ENCODE data around the gene AGBL1. TPM values are rescaled to one million over a fixed set of nuclear protein-coding genes. Genes with fewer than 3 reads are reported as not detected.

The AGBL1 gene
- total RNA-seq, 1 experiment from 2014 or later: not detected

DNA sequence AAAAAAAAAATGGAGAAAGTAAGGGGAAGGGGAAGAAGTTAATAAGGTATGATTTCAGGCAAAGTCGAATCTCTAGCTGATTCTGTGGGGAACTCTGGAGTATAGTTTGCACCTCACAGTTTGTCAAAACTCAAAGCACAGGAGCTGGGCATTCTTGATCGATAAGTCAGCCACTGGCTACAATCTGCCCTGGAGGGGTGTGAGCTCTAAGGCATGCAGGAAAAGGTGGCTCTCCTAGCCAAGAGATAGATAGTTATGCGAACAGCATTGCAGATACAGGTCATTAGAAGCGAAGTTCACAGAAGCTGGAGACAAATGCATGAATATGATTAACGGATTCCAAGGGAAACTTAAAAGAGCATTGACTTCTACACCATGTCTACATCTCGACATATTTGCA lies 952.6 kb downstream of the AGBL1 start:
- TF ChIP-seq, protein P1, sequence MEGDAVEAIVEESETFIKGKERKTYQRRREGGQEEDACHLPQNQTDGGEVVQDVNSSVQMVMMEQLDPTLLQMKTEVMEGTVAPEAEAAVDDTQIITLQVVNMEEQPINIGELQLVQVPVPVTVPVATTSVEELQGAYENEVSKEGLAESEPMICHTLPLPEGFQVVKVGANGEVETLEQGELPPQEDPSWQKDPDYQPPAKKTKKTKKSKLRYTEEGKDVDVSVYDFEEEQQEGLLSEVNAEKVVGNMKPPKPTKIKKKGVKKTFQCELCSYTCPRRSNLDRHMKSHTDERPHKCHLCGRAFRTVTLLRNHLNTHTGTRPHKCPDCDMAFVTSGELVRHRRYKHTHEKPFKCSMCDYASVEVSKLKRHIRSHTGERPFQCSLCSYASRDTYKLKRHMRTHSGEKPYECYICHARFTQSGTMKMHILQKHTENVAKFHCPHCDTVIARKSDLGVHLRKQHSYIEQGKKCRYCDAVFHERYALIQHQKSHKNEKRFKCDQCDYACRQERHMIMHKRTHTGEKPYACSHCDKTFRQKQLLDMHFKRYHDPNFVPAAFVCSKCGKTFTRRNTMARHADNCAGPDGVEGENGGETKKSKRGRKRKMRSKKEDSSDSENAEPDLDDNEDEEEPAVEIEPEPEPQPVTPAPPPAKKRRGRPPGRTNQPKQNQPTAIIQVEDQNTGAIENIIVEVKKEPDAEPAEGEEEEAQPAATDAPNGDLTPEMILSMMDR (conservative IDR thresholded peaks at IDR 0.05): no peak
- no peaks in the 10 kb centered on the region for H3K79me2 ChIP-seq (ENCODE audit: insufficient read depth, low read length)

More for the DNA sequence above, 952.6 kb downstream of the AGBL1 start:
- H4K5ac ChIP-seq (ENCODE audit: insufficient read length, low read depth, low read length): no peak overlapping the region
- Mint-ChIP-seq H3K27ac (no peak overlapping the region), H3K4me3 (no peak overlapping the region), H3K9me3 (peaks cover 2 to 3% of the 10 kb centered on the region in 2 experiments; a peak in 2 of 5 replicates), H3K27me3 (ENCODE audit: low read depth) (no peaks in the 10 kb centered on the region), H3K36me3 (ENCODE audit: insufficient read depth in 1 of 3, low read depth in 3 of 3) (no peaks in the 10 kb centered on the region), H3K4me1 (peaks cover 0 to 5% of the 10 kb centered on the region in 2 experiments; a peak in 2 of 4 replicates)
- H3K4ac ChIP-seq (ENCODE audit: low read depth, low read length): no peak overlapping the region
- WGBS (ENCODE audit: extremely low coverage, insufficient read length, low lambda C conversion rate): no CpG with 5 or more reads among the region's 6 CpGs
- H3K79me1 ChIP-seq (ENCODE audit: insufficient read depth, low read depth, low read length, poor library complexity, severe bottlenecking): no peaks in the 10 kb centered on the region
- no peak overlapping the region for H3K23ac ChIP-seq (ENCODE audit: insufficient read length, low read depth, low read length)
- no peak overlapping the region for H3K27ac ChIP-seq (ENCODE audit: insufficient read length, low read depth, low read length)
- no peak overlapping the region for H4K8ac ChIP-seq (replicated peaks; ENCODE audit: insufficient read length, low read depth, low read length)
- H2AK5ac ChIP-seq (ENCODE audit: insufficient read length, low read length): no peak overlapping the region
- H3K56ac ChIP-seq (ENCODE audit: insufficient read length, low read depth, low read length): no peak overlapping the region
- no peak overlapping the region for H2BK20ac ChIP-seq (ENCODE audit: low read depth, low read length, poor library complexity, severe bottlenecking)
- no peaks in the 10 kb centered on the region for H3K9me3 ChIP-seq (ENCODE audit: control insufficient read depth, low read depth, low read length)
- no peak overlapping the region for H2BK120ac ChIP-seq (ENCODE audit: low read depth, low read length, poor library complexity, severe bottlenecking)
- no peak overlapping the region for H3K18ac ChIP-seq (ENCODE audit: insufficient read length, low read depth, low read length)
- no peak overlapping the region for H4K91ac ChIP-seq (ENCODE audit: insufficient read length, low read depth, low read length)
- no peak overlapping the region for H3K9ac ChIP-seq (ENCODE audit: extremely low read depth, insufficient read length, low read length)
- no peak overlapping the region for H2BK12ac ChIP-seq (ENCODE audit: insufficient read length, low read depth, low read length)
- H3T11ph ChIP-seq (ENCODE audit: low read length): no peak overlapping the region
- no peak overlapping the region for H2BK5ac ChIP-seq (ENCODE audit: insufficient read length, low read length)
- no peaks in the 10 kb centered on the region for H3K27me3 ChIP-seq (ENCODE audit: insufficient read depth, low read length)
- no peak overlapping the region for H3K14ac ChIP-seq (ENCODE audit: insufficient read depth, low read length)
- peak; percentile 31 for DNase-seq
- H4K20me1 ChIP-seq (ENCODE audit: control insufficient read depth, insufficient read depth, insufficient read length): no peaks in the 10 kb centered on the region
- no peak overlapping the region for H3K4me2 ChIP-seq (ENCODE audit: insufficient read depth, insufficient read length, low read length)
- no peaks in the 10 kb centered on the region for H3K23me2 ChIP-seq (ENCODE audit: insufficient read length, low read depth, low read length, poor library complexity, severe bottlenecking)
- no peak overlapping the region for H2AFZ ChIP-seq (ENCODE audit: low read length)
- no peak overlapping the region for H2BK15ac ChIP-seq (ENCODE audit: low read depth, low read length)
- H3K4me1 ChIP-seq (ENCODE audit: insufficient read depth, low read length): no peaks in the 10 kb centered on the region

Measured in H9 (cell line).